K562 (cell line): ENCODE results near the gene SUPT16H. TPM values are rescaled to one million over a fixed set of nuclear protein-coding genes. Genes with fewer than 3 reads are reported as not detected.

Source experiments
- AFF1 ChIP-seq, 2 experiments: fragments of 450-650 bp; IDR thresholded peaks; 2 replicates each; pipeline ENCODE4 v1.6.1; 2018; ENCODE audit warnings: mild to moderate bottlenecking in 2 of 2, low read depth in 1 of 2; ENCODE audit not compliant: partially characterized antibody in 2 of 2
- BHLHE40 ChIP-seq: IDR thresholded peaks from 2 replicates; pipeline ENCODE4 v1.6.1; 2011; ENCODE audit warnings: low read length, improper control_type of control experiment
- CTBP1 ChIP-seq: fragments of 450-650 bp; IDR thresholded peaks from 2 replicates; pipeline ENCODE4 v1.6.1; 2016; ENCODE audit warnings: borderline replicate concordance
- E2F4 ChIP-seq: sonication (generic); formaldehyde crosslinking; IDR thresholded peaks from 2 replicates; pipeline ENCODE4 v1.8.0; 2022; ENCODE audit warnings: mild to moderate bottlenecking, low read depth, missing genetic modification reagents
- E2F6 ChIP-seq, 2 experiments: IDR thresholded peaks; 2 replicates each; pipeline ENCODE4 v1.6.1; 2011; ENCODE audit warnings: borderline replicate concordance in 1 of 2, control low read depth in 1 of 2, low read depth in 1 of 2, low read length in 1 of 2, mild to moderate bottlenecking in 1 of 2, mixed read lengths in 1 of 2, moderate library complexity in 1 of 2; ENCODE audit not compliant: insufficient read depth in 1 of 2, insufficient read length in 1 of 2, poor library complexity in 1 of 2, severe bottlenecking in 1 of 2; ENCODE audit errors: extremely low read depth in 1 of 2
- EP400 ChIP-seq: fragments of 450-650 bp; IDR thresholded peaks from 2 replicates; pipeline ENCODE4 v1.6.1; 2017; ENCODE audit warnings: antibody characterized with exemption, mild to moderate bottlenecking, moderate library complexity
- FOXK2 ChIP-seq, 2 experiments: fragments of 450-650 bp; IDR thresholded peaks in 1 of 2; conservative IDR thresholded peaks in 1 of 2; 2 replicates each; pipeline ENCODE4 v1.6.1; 2016; ENCODE audit warnings: low read depth in 2 of 2, mild to moderate bottlenecking in 1 of 2
- GTF2E2 ChIP-seq: fragments of 200-800 bp; sonication (Bioruptor generic); IDR thresholded peaks from 2 replicates; pipeline ENCODE4 v1.6.1; 2016; ENCODE audit warnings: missing genetic modification characterization, missing compliant biosample characterization
- LEF1 ChIP-seq: fragments of 450-650 bp; IDR thresholded peaks from 2 replicates; pipeline ENCODE4 v1.6.1; 2016; ENCODE audit warnings: mild to moderate bottlenecking
- PRDM10 ChIP-seq: fragments of 450-650 bp; IDR thresholded peaks from 2 replicates; pipeline ENCODE4 v1.6.1; 2018; ENCODE audit not compliant: partially characterized antibody
- PTTG1 ChIP-seq: fragments of 450-650 bp; IDR thresholded peaks from 2 replicates; pipeline ENCODE4 v1.6.1; 2016; ENCODE audit warnings: low read depth, mild to moderate bottlenecking, missing genetic modification characterization, missing compliant biosample characterization
- RBM14 ChIP-seq: fragments of 200-400 bp; formaldehyde crosslinking; IDR thresholded peaks from 2 replicates; pipeline ENCODE4 v1.6.1; 2018; ENCODE audit warnings: low read depth, mild to moderate bottlenecking, low read length, moderate library complexity, borderline replicate concordance; ENCODE audit not compliant: insufficient read depth
- SRSF7 ChIP-seq: fragments of 200-400 bp; formaldehyde crosslinking; optimal IDR thresholded peaks from 2 replicates; pipeline ENCODE3; 2017; ENCODE audit warnings: mild to moderate bottlenecking, low read depth, low read length
- TEAD4 ChIP-seq, 2 experiments: sonication (generic) in 1 of 2; formaldehyde crosslinking in 1 of 2; IDR thresholded peaks; 2 replicates each; pipeline versions ENCODE4 v1.6.1 to v1.8.0; 2012 to 2022; ENCODE audit warnings: borderline replicate concordance in 1 of 2, inconsistent platforms in 1 of 2, low read length in 1 of 2, mild to moderate bottlenecking in 1 of 2, missing genetic modification reagents in 1 of 2
- polyA plus RNA-seq, 8 experiments: library from polyadenylated mRNA; depleted of rRNA in 4 of 8; stranded (reverse) in 5 of 8; unstranded in 3 of 8; fragments of >200 nt; fragmentation: Nextera tagmentation in 2 of 8; fragmentation: Illumina TruSeq in 1 of 8; extraction: Ambion mirVana in 2 of 8; extraction: Trizol in 1 of 8; gene quantifications; 2 replicates each; pipeline versions ENCODE4 v1.2.1 to v1.2.3, GENCODE V29; 2011 to 2014; ENCODE audit warnings: inconsistent platforms in 1 of 8, missing spikeins in 1 of 8
- total RNA-seq, 7 experiments: library from RNA; depleted of rRNA in 6 of 7; stranded (reverse); fragments of >200 nt in 6 of 7; fragmentation: Illumina TruSeq in 2 of 7; extraction: Trizol in 2 of 7; gene quantifications; 2 replicates each; pipeline versions ENCODE4 v1.2.1 to v1.2.3, GENCODE V29; 2011 to 2021; ENCODE audit warnings: low replicate concordance in 1 of 7

The SUPT16H gene
- total and polyA plus RNA-seq, 9 of the 15 experiments (the other 6 are each of a cell fraction or from before 2014, with no cell fraction given) = 75.4 to 152 (median 105) TPM

- TF ChIP-seq AFF1 (IDR thresholded peaks at IDR 0.05; ENCODE audit: low read depth in 1 of 2, partially characterized antibody in 2 of 2) = peak in 1 of 2 experiments; percentile 50
- TF ChIP-seq SRSF7 = no peak
- 0 out of 2 replicates have a peak, but pooled peaks have one; percentile 52 for TF ChIP-seq LEF1
- TF ChIP-seq E2F4 = no peak
- TF ChIP-seq E2F6 (IDR thresholded peaks at IDR 0.05; ENCODE audit: borderline replicate concordance in 1 of 2, extremely low read depth in 1 of 2, insufficient read depth in 1 of 2, insufficient read length in 1 of 2, low read depth in 1 of 2, low read length in 1 of 2, poor library complexity in 1 of 2, severe bottlenecking in 1 of 2) = peak; percentile 39 to 69
- peak; percentile 29; the same call in 1 of the 2 replicates for TF ChIP-seq TEAD4 (IDR thresholded peaks at IDR 0.05; ENCODE audit: low read length)
- no peak for TF ChIP-seq TEAD4 (CRISPR knock-in tag; IDR thresholded peaks at IDR 0.05; ENCODE audit: borderline replicate concordance)
- peak; percentile 74; the same call in 1 of the 2 replicates for TF ChIP-seq GTF2E2 (tag)
- peak; percentile 49; the same call in 1 of the 2 replicates for TF ChIP-seq CTBP1
- peak; percentile 77 to 86 for TF ChIP-seq FOXK2 (conservative IDR thresholded peaks at IDR 0.05 in 1 of 2, IDR thresholded peaks at IDR 0.05 in 1 of 2; ENCODE audit: low read depth in 2 of 2)
- TF ChIP-seq PRDM10 = no peak
- no peak for TF ChIP-seq RBM14
- peak; percentile 95 for TF ChIP-seq BHLHE40
- peak; percentile 92 for TF ChIP-seq EP400
- no peak for TF ChIP-seq PTTG1 (tag)
These were observed at the start of gene SUPT16H (continued) for GRCh38 chr14:21383848-21384493.
